ENCODE results near the gene PSMG1. TPM values are rescaled to one million over a fixed set of nuclear protein-coding genes. Genes with fewer than 3 reads are reported as not detected.

PSMG1 gene
- total and polyA plus RNA-seq, 2 of the 8 experiments (the other 6 are each of a cell fraction or from before 2014, with no cell fraction given): 50.7 to 93.7 TPM

DNA sequence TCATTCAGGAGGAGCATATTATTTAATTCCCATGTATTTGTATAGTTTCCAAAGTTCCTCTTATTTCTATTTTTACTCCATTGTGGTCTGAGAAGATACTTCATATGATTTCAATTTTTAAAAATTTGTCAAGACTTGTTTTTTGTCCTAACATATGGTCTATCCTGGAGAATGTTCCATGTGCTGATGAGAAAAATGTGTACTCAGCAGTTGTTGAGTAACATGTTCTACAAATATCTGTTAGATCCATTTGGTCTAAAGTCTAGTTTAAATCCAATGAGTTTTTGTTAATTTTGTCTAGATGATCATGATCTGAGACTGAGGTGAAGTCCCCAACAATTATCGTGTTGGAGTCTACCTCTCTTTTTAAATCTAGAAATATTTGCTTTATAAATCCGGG lies 14.5 kb downstream of the PSMG1 start (continued):
- TF ChIP-seq CEBPB (IDR thresholded peaks at IDR 0.05; ENCODE audit: low read depth, low read length): no peak
- TF ChIP-seq KDM5A (IDR thresholded peaks at IDR 0.05; ENCODE audit: low read length): no peak
- no peak for TF ChIP-seq ATF3 (IDR thresholded peaks at IDR 0.05; ENCODE audit: insufficient read depth, low read depth, low read length)
- no peak for TF ChIP-seq BACH1 (IDR thresholded peaks at IDR 0.05; ENCODE audit: low read length)
- no peak for TF ChIP-seq YY1 (IDR thresholded peaks at IDR 0.05; ENCODE audit: low read depth, low read length)

Measured in H1 (cell line).